Transverse colon (tissue), 4 donors: Measurements from ENCODE around the gene MXRA5. TPM values are rescaled to one million over a fixed set of nuclear protein-coding genes. Genes with fewer than 3 reads are reported as not detected.
"Not testable (repeated sequence)": the region's sequence is repeated elsewhere in the genome, so short reads cannot be mapped to it uniquely, and the experiment has no call there.

Experiments
- DNase-seq: peaks from one replicate; pipeline ENCODE4 v3.0.0-alpha.2; 2019
- H3K27ac ChIP-seq, 4 donors: fragments of 200-600 bp; sonication (generic); 2 replicates each; pipeline ENCODE4 v1.5.1; 2016 to 2018; ENCODE audit warnings: inconsistent platforms in 4 of 4
- H3K27me3 ChIP-seq: fragments of 200-600 bp; sonication (generic); 2 replicates; pipeline ENCODE4 v1.5.1; 2017; ENCODE audit warnings: inconsistent platforms
- H3K36me3 ChIP-seq, 4 donors: fragments of 200-600 bp; sonication (generic); 2 replicates each; pipeline ENCODE4 v1.5.1; 2017 to 2019; ENCODE audit warnings: inconsistent platforms in 4 of 4
- H3K4me1 ChIP-seq, 4 donors: fragments of 200-600 bp; sonication (generic); 2 replicates each; pipeline ENCODE4 v1.5.1; 2017 to 2020; ENCODE audit warnings: inconsistent platforms in 4 of 4
- H3K4me3 ChIP-seq, 4 donors: fragments of 200-600 bp; sonication (generic); 1 replicate in 1 of 4; 2 replicates in 3 of 4; pipeline versions ENCODE4 v1.5.1 to v1.6.1; 2017 to 2019; ENCODE audit warnings: inconsistent platforms in 4 of 4
- H3K9me3 ChIP-seq, 2 donors: fragments of 200-600 bp; sonication (generic); 2 replicates each; pipeline ENCODE4 v1.5.1; 2017 to 2019; ENCODE audit warnings: inconsistent platforms in 2 of 2
- CTCF ChIP-seq, 5 experiments: fragments of 200-600 bp in 3 of 5; fragments of 450-650 bp in 2 of 5; sonication (generic) in 3 of 5; IDR thresholded peaks; 1 replicate in 2 of 5; 2 replicates in 3 of 5; pipeline ENCODE4 v1.5.1; 2016 to 2017; ENCODE audit warnings: antibody characterized with exemption in 5 of 5, inconsistent platforms in 3 of 5, mild to moderate bottlenecking in 2 of 5, moderate library complexity in 1 of 5
- EP300 ChIP-seq: sonication (generic); formaldehyde crosslinking; IDR thresholded peaks from one replicate; pipeline ENCODE4 v1.6.1; 2017; ENCODE audit warnings: antibody characterized with exemption, low read depth
- POLR2A ChIP-seq: fragments of 450-650 bp; IDR thresholded peaks from one replicate; pipeline ENCODE4 v1.6.1; 2016; ENCODE audit warnings: antibody characterized with exemption, mild to moderate bottlenecking, moderate library complexity
- POLR2AphosphoS5 ChIP-seq, 3 donors: sonication (generic); formaldehyde crosslinking; IDR thresholded peaks; one replicate each; pipeline ENCODE4 v1.6.1; 2016; ENCODE audit warnings: antibody characterized with exemption in 3 of 3
- WGBS, 2 donors: methylation state at CpG; one replicate each; pipeline ENCODE4 v1.1.5; 2018; ENCODE audit warnings: low coverage in 1 of 2; 5-methylcytosine and 5-hydroxymethylcytosine counted together
- in situ Hi-C, 4 donors: fragments of 200-750 bp; cut with MboI; loops; one replicate each; pipeline versions ENCODE4 v1.15.0 to v1.15.1; 2017; ENCODE audit warnings: low sequenced_read_pairs in 3 of 4, low pct_ligation_motif_present in 1 of 4, low pct_unique_long_range_greater_than_20kb in 1 of 4
- intact Hi-C: fragments of 100-400 bp; cut with DNase I; formaldehyde crosslinking; loops from one replicate; pipeline ENCODE4 v1.15.1; 2023; ENCODE audit warnings: low total_unique reads
- total RNA-seq, 4 donors: library from RNA; depleted of rRNA; stranded (reverse); fragments of >200 nt; gene quantifications; one replicate each; pipeline ENCODE4 v1.1.0, GENCODE V29; 2016

Gene MXRA5
- total RNA-seq, 4 donors from 2014 or later, result 0.75 to 29.1 (median 1.7) TPM

- no peak for DNase-seq
- 74% methylated on average over 4 of the region's 4 CpGs; no CpG with 5 or more reads in 1 of the 2 donors for WGBS, 2 donors
Observed at GRCh38 chrX:3362956-3363355, 16.5 kb upstream of the MXRA5 start.

GRCh38 chrX:3360881-3361280 is 14.4 kb upstream of the MXRA5 start:
- DNase-seq, result no peak
- H3K9me3 ChIP-seq, result no peaks in the 10 kb centered on the region
- no peaks in the 10 kb centered on the region for H3K36me3 ChIP-seq
- no peaks in the 10 kb centered on the region for H3K27me3 ChIP-seq
- no peak overlapping the region for H3K4me3 ChIP-seq
- no peak for TF ChIP-seq EP300
- no peak for TF ChIP-seq POLR2A
- TF ChIP-seq POLR2AphosphoS5 (IDR thresholded peaks at IDR 0.05), result no peak
- TF ChIP-seq CTCF (IDR thresholded peaks at IDR 0.05), result no peak
- intact Hi-C loops, result no loop called here
- H3K4me1 ChIP-seq, result no peaks in the 10 kb centered on the region
- WGBS, 2 donors, result 90 to 100% methylated on average over 2 to 14 of the region's 14 CpGs
- in situ Hi-C loops, result no loop called here
- no peak overlapping the region for H3K27ac ChIP-seq

More at GRCh38 chrX:3362956-3363355, 16.5 kb upstream of the MXRA5 start:
- Histone ChIP-seq H3K4me1 (no peaks in the 10 kb centered on the region), H3K4me3 (no peak overlapping the region), H3K27ac (no peak overlapping the region), H3K9me3 (no peaks in the 10 kb centered on the region), H3K27me3 (no peaks in the 10 kb centered on the region), H3K36me3 (no peaks in the 10 kb centered on the region)
- TF ChIP-seq POLR2A, result no peak
- no peak for TF ChIP-seq POLR2AphosphoS5 (IDR thresholded peaks at IDR 0.05)
- no peak for TF ChIP-seq EP300
- no peak for TF ChIP-seq CTCF (IDR thresholded peaks at IDR 0.05)
- intact Hi-C loops, result no loop called here
- in situ Hi-C loops, result no loop called here

GRCh38 chrX:3352741-3353140 is 6.3 kb upstream of the MXRA5 start:
- H3K4me3 ChIP-seq, intact Hi-C loops, H3K4me1 ChIP-seq, H3K27me3 ChIP-seq, H3K27ac ChIP-seq, H3K9me3 ChIP-seq, H3K36me3 ChIP-seq, in situ Hi-C loops, DNase-seq: not testable (repeated sequence)
- 86 to 95% methylated on average over 3 of the region's 3 CpGs for WGBS, 2 donors

- WGBS, 2 donors, result 30 to 40% methylated on average over 2 to 4 of the region's 4 CpGs
- in situ Hi-C loops (no loop called here), intact Hi-C loops (no loop called here)
- Histone ChIP-seq H3K9me3 (no peaks in the 10 kb centered on the region), H3K4me3 (no peak overlapping the region), H3K36me3 (no peaks in the 10 kb centered on the region), H3K27me3 (no peaks in the 10 kb centered on the region), H3K4me1 (no peaks in the 10 kb centered on the region), H3K27ac (no peak overlapping the region)
- TF ChIP-seq POLR2A (no peak), POLR2AphosphoS5 (IDR thresholded peaks at IDR 0.05) (no peak), EP300 (no peak), CTCF (IDR thresholded peaks at IDR 0.05) (no peak)
- DNase-seq, result no peak
Observed at GRCh38 chrX:3351276-3351675, 4.8 kb upstream of the MXRA5 start.

GRCh38 chrX:3348191-3348590 is 1.7 kb upstream of the MXRA5 start:
- TF ChIP-seq EP300 (no peak), CTCF (IDR thresholded peaks at IDR 0.05) (no peak), POLR2A (no peak), POLR2AphosphoS5 (IDR thresholded peaks at IDR 0.05) (no peak)
- H3K36me3 ChIP-seq, result no peaks in the 10 kb centered on the region
- 83 to 85% methylated on average over 1 to 5 of the region's 5 CpGs for WGBS, 2 donors
- H3K27ac ChIP-seq, result no peak overlapping the region
- peaks cover 9% of the 10 kb centered on the region for H3K27me3 ChIP-seq
- in situ Hi-C loops, result no loop called here
- no peak for DNase-seq
- H3K9me3 ChIP-seq, result no peaks in the 10 kb centered on the region
- no peaks in the 10 kb centered on the region for H3K4me1 ChIP-seq
- intact Hi-C loops, result no loop called here
- H3K4me3 ChIP-seq, result no peak overlapping the region
